ENCODE results near the gene HOXB3.

Gene HOXB3

GRCh38 chr17:48556576-48557401 lies 33.3 kb downstream of the HOXB3 start:
- DNase-seq (ENCODE audit: low read depth in 2 of 2), result no peak

DNA sequence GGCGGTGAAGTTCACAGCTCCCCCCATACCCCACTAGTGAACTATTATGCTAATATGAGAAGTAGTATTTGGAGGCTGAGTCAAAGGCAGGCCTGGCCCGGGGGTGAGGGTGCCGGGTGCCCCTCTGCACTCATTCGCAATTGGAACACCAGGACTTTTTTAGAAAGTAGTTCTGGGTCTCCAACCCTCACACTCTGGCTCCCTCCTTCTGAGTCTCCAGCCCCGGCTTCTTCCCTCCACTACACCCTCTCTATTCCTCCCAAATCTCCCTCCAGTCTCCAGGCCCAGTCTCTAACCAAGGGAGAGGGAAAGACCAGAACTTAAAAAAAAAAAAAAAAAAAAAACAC lies 33.8 kb downstream of the HOXB3 start:
- no peak for DNase-seq (ENCODE audit: low read depth in 2 of 2)

DNA sequence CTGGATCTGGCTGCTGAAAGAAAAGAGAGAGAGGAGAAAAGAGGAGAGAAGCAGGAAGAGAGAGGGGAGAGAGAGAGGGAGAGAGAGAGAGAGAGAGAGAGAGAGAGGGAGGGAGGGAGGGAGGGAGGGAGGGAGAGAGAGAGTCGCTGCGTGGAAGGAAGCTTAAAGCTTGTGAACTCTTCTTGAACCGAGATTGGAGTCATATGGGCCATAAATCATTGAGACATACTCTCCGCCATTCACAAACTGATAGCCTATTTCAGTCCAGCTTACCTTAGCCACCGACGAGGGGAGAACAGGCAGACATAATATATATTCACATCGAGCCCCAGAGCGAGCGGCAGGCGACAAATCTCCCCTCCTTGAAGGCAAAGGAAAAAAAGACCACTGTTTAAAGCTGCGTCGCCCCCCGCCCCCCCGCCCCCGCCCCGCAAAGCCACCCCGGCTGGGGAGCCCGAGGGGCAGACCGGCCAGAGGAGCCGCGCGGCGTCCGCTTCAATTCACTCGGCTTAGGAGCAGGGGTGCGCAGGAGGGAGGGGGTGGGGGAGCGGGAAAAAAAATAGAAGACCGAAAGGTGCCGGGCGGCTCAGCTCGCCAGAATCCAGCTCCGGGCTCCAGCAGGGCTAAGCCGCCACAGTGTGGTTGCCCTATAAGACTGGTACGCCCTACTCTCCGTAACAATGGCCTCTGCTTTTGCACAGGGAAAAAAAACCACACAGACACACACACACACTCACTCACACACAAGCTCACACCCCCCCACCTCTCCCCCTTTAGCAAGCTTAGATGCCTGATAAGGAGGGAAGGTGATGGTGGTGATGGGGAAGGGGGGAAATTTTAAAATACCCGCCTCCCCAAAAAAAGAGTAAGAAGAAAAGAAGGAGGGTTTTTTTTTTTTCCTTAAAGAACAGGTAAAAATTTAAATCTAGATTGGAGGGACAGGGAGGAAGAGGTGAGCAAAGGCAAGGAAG lies 34.5 kb downstream of the HOXB3 start:
- DNase-seq (ENCODE audit: low read depth in 2 of 2), result peak; percentile 92 to 93

DNA sequence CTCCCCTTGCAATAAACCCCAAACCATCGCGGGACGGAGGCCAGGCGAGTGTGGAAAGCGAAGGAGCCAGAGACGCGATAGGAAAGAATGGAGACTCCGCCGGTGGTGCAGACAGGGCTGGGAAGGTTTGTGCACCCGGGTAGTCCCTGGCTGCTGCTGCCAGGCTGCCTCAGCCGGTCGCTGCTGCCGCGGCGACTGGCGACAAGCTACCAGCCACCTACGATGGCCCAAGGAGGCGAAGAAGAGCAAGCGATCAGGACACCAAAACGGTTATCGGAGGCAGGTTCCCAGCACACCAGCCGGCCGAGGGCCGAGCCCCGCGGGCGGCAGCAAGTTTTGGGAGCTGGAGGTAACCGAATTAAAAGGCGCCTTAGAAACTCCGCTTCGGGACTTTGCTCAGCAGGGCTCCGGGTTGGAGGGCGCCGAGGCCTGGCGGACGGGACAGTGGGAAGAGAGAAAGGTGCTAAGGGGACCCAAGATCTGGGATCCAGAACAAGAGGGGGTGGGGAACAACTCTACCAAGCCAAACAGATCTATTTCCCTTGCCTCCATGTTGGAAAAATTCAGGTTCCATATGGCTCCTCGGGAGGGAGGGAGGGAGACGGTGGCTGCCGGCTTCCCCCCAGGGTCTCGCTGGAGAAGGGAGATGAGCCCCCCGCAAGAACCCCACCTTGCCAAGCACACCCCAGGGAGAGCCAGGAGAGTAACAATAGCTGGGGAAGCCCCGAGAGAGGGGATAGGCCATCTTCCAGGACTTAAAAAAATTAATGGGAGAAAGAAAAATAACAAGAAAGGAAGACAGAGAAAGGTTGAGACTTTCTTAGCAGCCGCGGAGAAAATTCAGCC lies 35.4 kb downstream of the HOXB3 start:
- DNase-seq (ENCODE audit: low read depth in 2 of 2), result no peak

- no peak for DNase-seq (ENCODE audit: low read depth in 2 of 2)
Observed at GRCh38 chr17:48553826-48554225, 36.2 kb downstream of the HOXB3 start.

DNA sequence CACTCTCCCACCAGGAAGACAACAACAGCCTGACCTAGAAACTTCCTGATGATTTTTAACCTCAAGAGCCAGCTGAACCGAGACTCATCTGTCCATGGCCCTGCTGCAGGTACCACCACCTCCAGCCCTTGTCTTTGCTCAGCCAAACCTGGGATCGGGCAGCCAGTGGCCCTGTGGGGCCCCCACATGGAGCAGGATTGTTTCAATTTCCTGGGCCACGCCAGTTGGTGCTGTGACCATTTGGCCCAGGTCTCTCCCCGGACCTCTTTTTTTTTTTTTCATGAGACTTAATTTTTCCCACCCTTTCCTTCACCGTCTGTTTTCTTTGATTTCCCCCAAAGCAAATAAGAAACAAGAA lies 36.9 kb downstream of the HOXB3 start:
- no peak for DNase-seq (ENCODE audit: low read depth in 2 of 2)

DNA sequence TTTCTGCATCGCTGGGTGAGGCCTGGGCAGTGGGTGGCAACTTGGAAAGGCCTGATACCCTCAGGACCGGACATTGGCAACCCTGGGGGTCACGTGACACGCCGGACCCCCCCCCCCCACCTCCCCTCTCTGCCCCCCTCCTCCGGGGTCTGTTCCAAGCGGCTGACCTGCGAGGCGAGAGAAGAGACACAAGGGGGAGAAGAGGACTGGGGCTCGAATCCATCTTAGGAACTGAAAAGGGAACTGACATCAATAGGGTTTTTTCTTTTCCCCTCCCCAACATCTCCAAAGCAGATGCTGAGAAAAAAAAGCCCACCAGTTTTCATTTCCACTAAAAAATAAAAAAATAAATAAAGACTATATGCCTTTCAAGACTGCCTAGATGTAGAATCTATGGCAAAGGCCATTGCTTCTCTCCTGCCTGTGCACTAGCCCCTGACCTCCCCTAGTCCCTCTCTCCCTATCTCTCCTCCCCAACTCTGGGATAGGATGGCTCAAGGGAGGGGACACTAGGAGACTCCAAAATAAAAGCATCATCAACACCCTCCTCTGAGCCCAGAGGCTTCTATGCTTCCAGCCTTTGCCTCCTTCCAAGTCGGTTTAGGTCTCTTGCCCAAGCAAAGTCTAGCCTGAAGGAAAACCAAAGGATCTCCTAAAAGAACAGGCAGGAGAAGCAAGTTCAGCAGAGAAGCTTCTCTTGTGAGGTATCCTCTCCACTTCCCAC lies 37.4 kb downstream of the HOXB3 start:
- no peak for DNase-seq (ENCODE audit: low read depth in 2 of 2)

DNA sequence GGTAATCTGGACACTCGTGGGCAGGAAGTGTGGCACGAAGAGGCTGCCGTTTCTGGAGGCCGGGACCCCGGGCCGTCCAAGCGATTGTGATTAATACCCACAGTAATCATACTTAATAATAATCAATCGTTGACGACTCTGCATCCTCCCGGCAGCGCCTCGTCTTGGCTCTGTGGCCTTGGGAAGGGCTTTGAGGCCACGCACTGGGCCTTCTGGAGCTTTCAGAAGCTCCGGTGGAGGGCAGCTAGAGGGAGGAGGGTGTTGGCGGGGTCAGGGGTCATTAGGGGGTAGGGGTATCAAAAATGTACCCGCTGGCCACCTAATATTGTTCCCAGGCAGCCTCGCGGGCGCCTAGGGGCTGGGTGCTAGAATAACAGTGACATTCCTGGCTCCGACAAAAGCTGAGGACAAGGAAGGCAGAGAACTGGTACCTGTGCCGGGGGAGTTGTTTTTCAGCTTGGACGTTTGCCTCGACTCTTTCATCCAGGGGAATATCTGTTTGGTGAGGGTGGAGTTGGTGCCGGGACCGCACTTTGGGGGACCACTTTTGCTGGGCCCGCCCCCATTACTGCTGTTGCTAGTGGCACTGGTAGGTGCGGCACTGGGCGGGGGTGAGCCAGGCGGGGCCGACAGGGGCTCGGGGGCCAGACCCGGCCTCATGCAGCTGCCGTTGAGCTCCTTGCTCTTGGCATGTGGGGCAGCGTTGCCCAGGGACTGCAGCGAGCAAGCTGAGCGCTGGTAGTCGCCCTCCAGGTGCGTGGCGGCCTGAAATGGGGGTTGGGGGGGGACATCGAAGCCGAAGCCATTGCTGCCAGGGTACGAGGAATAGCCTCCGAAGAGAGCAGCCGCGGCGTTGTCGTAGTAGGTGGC lies 38.2 kb downstream of the HOXB3 start:
- no peak for DNase-seq (ENCODE audit: low read depth in 2 of 2)

DNA sequence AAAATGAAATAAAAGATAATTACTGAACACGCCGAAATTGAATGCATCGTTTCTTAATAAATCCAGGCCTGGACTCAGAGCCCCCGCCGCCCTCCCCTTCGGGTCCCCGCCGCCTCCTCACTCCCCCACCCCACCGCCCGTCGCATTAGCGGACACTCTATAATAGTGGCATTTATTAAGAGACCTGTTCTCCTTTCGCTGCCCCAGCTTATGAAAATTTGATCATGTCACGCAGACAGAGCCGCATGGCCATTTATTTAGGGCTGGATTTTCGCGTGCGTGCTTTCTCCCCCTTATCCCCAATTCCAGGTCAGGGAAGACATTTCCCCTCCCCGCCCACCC lies 38.9 kb downstream of the HOXB3 start:
- no peak for DNase-seq (ENCODE audit: low read depth in 2 of 2)

GRCh38 chr17:48550502-48551213 lies 39.4 kb downstream of the HOXB3 start:
- no peak for DNase-seq (ENCODE audit: low read depth in 2 of 2)

- no peak for DNase-seq (ENCODE audit: low read depth in 2 of 2)
Observed at GRCh38 chr17:48549914-48550501, 40.0 kb downstream of the HOXB3 start.

DNA sequence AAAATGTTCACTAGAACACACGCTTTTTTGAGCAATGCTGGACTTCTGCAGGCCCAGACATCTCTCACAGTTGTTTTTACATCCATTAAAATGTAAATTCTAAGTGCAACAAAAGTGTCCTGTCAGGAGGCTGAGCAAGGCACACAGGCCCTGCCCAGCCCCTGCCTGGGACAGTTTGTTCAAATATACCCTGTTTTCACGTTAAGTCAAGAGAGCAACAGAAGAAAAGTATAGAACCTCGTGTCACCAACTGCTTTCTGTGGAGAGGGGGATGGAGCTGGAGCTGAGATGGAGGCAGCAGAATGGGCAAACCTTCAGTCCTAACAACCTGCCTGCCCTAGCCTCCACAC lies 40.8 kb downstream of the HOXB3 start:
- no peak for DNase-seq (ENCODE audit: low read depth in 2 of 2)

DNA sequence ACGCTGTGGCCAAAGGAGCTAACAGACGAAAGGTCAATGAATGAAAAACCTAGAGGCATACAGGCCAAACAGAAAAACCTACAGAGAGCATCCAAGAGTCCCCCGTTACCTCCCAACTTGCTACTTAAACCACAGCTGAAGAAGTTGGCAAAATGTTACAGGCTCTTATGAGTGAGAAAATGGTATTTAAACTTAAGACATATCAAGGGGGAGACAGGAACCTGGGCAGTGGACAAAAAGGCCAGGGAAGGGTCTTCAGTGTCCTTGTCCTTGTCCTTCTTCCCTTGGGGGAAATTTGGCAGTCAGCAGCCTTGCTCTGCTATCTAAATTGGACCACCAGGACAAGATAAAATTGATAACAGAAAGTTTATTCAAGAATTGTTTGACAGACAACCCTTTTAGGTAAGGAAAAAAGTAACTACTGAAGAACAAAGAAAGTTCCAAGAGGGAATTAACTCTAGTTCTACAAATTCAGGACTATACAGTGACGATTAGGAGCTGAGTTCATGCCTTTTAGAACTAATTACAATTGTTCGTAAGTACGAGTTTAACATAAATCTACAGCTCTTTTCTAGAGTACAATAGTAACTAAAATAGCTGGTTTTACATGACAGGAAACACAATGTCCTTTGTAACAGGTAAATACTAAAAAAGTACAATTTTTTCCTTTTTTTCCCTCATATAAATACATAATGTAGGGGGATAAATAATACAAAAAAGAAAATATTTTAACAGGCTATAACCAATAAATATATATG lies 41.3 kb downstream of the HOXB3 start:
- DNase-seq (ENCODE audit: low read depth in 2 of 2), result no peak

DNA sequence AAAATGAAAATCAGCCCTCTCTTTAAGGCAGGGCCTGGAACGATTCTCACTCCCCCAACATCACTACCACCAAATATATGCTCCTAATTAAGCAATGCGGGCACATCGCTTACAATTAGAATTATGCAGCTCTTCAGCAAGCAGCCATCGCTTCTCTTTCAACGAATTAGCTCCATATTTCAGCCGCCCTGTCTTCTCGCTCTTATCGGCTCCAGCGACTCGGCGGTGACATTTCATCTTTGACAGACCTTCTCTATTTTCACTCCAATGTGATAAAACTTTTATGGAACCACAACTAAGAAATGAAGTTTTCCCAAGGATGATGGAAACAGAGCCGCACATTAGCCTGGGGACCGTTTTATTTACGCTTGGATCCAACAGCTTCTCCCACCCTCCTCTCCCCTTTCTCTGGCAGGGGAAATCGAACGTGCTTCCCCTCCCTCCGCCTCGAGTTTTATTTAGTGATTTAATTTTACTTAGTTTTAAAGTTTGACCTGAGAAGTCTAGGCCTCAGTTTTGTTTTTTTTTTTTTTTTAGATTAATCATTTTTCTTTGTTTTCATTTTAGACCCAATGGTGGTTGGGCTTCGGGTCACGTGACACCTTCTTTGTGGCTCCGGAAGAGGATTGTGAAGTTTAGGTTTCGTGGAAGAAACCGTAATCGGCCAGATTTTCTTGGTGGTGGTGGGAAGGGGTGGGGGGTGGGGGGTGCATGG lies 42.1 kb downstream of the HOXB3 start:
- no peak for DNase-seq (ENCODE audit: low read depth in 2 of 2)

DNA sequence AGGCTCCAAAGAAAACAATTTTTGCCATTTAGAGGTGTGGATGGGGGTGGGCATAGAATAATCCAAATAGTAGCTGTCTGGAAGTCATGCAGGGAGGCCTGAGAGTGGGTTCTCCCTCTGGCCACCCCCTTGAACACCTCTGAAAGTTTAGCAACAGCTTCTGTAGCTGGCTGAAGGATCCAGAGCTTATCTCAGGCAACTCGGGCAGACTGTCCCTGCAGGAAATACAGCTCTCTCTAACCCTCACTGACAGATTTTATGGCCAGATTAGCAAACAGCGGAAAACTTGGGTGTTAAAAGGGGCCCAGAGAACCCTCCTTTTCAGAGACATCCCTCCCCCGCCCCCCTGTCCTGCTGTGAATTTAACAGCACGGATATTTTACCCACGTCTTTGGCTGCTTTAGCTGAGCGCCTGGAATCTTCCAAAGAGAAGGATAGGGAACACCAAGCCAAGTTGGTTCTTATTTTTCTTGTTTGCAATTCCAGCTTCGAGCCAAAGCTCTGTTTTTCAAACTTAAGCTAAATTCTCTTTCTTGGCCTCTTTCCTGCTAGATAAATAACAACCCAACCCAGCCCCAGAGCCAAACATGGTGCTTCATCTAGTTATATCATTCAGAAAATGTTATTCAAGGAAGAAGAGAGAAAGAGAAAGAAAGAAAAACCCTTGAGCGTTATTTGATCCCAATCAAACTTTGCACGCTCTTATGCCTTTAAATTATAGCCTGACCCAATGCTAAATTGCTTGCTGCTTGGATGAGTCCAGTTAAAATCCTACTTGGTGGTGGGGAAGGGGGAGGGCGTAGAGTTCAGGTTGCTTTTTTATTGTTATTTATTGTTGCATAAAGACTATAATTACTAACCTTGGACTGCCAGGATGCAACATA lies 42.9 kb downstream of the HOXB3 start:
- peak; percentile 72 to 80 for DNase-seq (ENCODE audit: low read depth in 2 of 2)

DNA sequence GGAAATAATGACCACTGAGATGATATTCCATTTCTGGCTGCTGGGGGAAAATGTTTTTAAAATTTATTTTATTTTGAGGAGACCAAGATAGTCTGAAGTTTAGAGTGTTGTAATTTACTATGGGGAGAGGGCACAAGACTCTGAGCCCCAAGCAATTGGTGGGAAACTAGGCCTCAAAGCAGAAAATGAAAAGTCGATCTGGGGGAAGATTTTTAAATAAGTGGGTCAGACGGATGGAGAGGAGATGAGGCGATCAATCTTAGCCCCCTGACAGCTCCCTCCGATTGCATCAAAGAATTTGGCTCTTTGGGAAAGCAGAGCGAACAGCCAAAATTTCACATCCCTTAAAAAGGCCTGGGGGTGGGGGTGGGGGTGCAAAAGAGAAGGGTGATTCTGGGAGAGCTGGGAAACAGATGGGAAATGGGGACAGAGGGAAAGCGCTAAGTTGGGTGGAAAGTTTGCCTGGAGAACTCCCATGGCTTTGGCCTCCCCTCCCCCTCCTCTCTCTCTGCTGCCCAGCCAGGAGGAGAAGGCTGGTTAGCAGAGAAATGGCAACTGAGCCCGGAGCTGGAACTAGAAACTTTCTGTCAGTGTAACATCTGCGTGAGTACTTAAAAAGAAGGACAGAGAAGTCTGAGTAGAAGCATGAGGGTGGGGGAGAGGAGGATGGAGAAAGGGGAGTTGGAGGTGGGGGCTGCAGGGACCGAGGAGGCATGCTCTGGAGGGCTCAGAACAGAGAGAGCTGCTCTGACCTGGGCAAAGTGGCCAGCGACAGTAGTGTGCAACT lies 43.7 kb downstream of the HOXB3 start:
- DNase-seq (ENCODE audit: low read depth in 2 of 2), result no peak
